Right ventricle myocardium inferior (tissue), 1 donor: ENCODE measurements around the gene CPT1C. TPM values are rescaled to one million over a fixed set of nuclear protein-coding genes. Genes with fewer than 3 reads are reported as not detected.

Experiments
- ATAC-seq: fragments of 200-7000 bp; cut with Tn5 transposase; one replicate; pipeline ENCODE4 v1.9.1; 2020; ENCODE audit warnings: mild to moderate bottlenecking, moderate library complexity
- DNase-seq: peaks from one replicate; pipeline ENCODE4 v3.0.0; 2021; ENCODE audit errors: missing footprints
- intact Hi-C: fragments of 100-400 bp; cut with DNase I; formaldehyde crosslinking; loops from one replicate; pipeline ENCODE4 v1.11.0; 2022
- total RNA-seq: library from RNA; stranded (reverse); fragmentation: NEBNext Ultra II Directional; extraction: Animal tissue kit (Norgen Biotek cat#: 25700); gene quantifications from one replicate; pipeline ENCODE4 v1.2.1, GENCODE V29; 2021
- donor health status: DM: no; HTN: yes; CAD: no; lungs with severe emphysema.

Gene CPT1C
- total RNA-seq, 1 donor from 2014 or later, result 2.9 TPM

- DNase-seq (no peak), ATAC-seq (peak; percentile 45)
- intact Hi-C loops, result loop anchor here (5.0 kb wide), 1 partner anchor 73 kb away; the partner anchor contains the start of gene TSKS
Observed at GRCh38 chr19:49689133-49690078, 1.5 kb upstream of the CPT1C start, which contains the start of gene ADM5. ADM5 (plus strand) TSS chr19:49689594; CDS start chr19:49689838, 244 bp downstream.

- ATAC-seq, result peak; percentile 18
- DNase-seq, result no peak
- intact Hi-C loops, result loop anchor here (5.0 kb wide), 1 partner anchor 72 kb away; the partner anchor contains the start of gene TSKS
Observed at GRCh38 chr19:49690079-49690655, 749 bp upstream of the CPT1C start.

- peak; percentile 42 for ATAC-seq
- no peak for DNase-seq
- intact Hi-C loops, result loop anchor here (5.0 kb wide), 1 partner anchor 71 kb away; the partner anchor contains the start of gene TSKS
Observed at GRCh38 chr19:49691243-49692146, 579 bp downstream of the CPT1C start.

DNA sequence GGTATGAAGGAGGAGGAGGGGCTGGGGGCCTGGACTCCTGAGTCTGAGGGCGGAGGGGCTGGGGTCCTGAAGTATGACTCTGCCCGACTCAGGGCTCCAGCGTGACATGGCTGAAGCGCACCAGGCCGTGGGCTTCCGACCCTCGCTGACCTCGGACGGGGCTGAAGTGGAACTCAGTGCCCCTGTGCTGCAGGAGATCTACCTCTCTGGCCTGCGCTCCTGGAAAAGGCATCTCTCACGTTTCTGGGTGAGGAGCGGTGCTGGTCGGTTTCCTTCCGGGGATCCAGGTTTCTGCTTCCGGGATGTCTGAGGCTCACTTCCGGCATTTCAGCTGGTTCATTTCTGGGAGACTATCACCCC lies 1.2 kb downstream of the CPT1C start:
- ATAC-seq (no peak), DNase-seq (no peak)
- intact Hi-C loops, result loop anchor here (5.0 kb wide), 1 partner anchor 70 kb away; the partner anchor contains the start of gene TSKS

- intact Hi-C loops, result no loop called here
- ATAC-seq (no peak), DNase-seq (no peak)
Observed at GRCh38 chr19:49696115-49696514, 5.2 kb downstream of the CPT1C start.

GRCh38 chr19:49696865-49697264 lies 5.9 kb downstream of the CPT1C start:
- DNase-seq (no peak), ATAC-seq (no peak)
- intact Hi-C loops, result no loop called here

DNA sequence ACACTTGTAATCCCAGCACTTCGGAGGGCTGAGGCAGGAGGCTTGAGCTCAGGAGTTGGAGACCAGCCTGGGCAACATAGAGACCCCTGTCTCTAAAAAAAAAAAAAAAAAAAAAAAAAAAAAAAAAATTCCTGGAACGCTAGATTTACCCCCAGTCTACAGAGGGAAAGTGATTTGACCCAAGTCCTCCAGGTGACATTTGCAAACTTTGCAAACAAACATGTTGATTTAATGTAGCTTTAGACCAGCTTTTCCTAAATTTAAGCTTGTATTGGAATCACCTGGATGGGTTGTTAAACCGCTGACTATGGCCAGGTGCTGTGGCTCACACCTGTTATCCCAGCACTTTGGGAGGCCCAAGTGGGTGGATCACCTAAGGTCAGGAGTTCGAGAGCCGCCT lies 8.4 kb downstream of the CPT1C start:
- DNase-seq (no peak), ATAC-seq (no peak)
- intact Hi-C loops, result no loop called here

DNA sequence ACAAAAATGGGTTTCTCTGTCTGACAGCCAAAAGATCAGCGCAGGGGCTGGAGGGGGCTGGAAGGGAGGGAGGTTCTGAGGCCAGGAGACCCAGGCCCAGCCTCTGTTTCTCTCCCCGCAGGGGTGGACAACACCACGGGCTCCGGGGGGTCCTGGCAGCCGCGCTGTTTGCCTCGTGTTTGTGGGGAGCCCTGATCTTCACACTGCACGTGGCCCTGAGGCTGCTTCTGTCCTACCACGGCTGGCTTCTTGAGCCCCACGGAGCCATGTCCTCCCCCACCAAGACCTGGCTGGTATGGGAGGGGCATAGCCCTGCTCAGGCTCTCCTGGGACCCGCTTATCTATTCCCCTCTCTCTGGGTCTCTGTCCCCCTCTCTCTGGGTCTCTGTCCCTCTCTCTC lies 9.6 kb downstream of the CPT1C start:
- intact Hi-C loops, result no loop called here
- no peak for ATAC-seq
- DNase-seq, result no peak

DNA sequence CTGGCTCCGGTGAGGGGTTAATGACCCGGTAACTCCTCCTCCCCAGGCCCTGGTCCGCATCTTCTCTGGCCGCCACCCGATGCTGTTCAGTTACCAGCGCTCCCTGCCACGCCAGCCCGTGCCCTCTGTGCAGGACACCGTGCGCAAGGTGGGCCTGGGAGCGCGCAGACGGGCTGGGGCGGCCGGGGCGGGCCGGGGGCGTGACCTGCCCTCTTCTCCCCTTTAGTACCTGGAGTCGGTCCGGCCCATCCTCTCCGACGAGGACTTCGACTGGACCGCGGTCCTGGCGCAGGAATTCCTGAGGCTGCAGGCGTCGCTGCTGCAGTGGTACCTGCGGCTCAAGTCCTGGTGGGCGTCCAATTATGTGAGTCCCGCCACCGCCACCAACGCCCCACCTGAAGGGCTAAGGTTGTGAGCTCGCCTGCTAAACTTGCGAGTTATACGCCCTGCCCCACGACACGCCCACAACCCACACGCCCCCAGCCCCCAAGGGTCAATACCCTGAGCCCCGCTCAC lies 10.4 kb downstream of the CPT1C start:
- ATAC-seq (no peak), DNase-seq (no peak)
- intact Hi-C loops, result no loop called here

GRCh38 chr19:49704888-49705642 lies 14.1 kb downstream of the CPT1C start:
- DNase-seq, result no peak
- ATAC-seq, result no peak
- intact Hi-C loops, result no loop called here

- DNase-seq (no peak), ATAC-seq (no peak)
- intact Hi-C loops, result no loop called here
Observed at GRCh38 chr19:49705919-49706318, 15.0 kb downstream of the CPT1C start.

GRCh38 chr19:49710372-49710951 lies 19.5 kb downstream of the CPT1C start:
- DNase-seq (no peak), ATAC-seq (no peak)
- intact Hi-C loops, result no loop called here

- intact Hi-C loops, result no loop called here
- ATAC-seq, result peak; percentile 61
- no peak for DNase-seq
Observed at GRCh38 chr19:49712397-49712859, 21.5 kb downstream of the CPT1C start.

- ATAC-seq (no peak), DNase-seq (no peak)
- intact Hi-C loops, result no loop called here
Observed at GRCh38 chr19:49713236-49713845, 22.4 kb downstream of the CPT1C start.

GRCh38 chr19:49716154-49716553 lies 25.2 kb downstream of the CPT1C start:
- intact Hi-C loops, result no loop called here
- no peak for DNase-seq
- no peak for ATAC-seq

- intact Hi-C loops, result no loop called here
- DNase-seq, result no peak
Observed at GRCh38 chr19:49718511-49718910, 27.6 kb downstream of the CPT1C start.

GRCh38 chr19:49718991-49719390 lies 28.1 kb downstream of the CPT1C start:
- DNase-seq, result no peak
- intact Hi-C loops, result no loop called here
- ATAC-seq, result no peak

More at GRCh38 chr19:49718511-49718910, 27.6 kb downstream of the CPT1C start:
- no peak for ATAC-seq
